ENCODE measurements around the gene SLC12A6.

SLC12A6 gene

GRCh38 chr15:34264076-34264475, 73.5 kb downstream of the SLC12A6 start:
- no peak overlapping the region for H3K4me3 ChIP-seq (ENCODE audit: low read depth, low read length)
- TF ChIP-seq CTCF (IDR thresholded peaks at IDR 0.05; ENCODE audit: borderline replicate concordance, insufficient read depth, low read depth, low read length) = no peak

GRCh38 chr15:34262362-34262761, 75.2 kb downstream of the SLC12A6 start:
- no peak for TF ChIP-seq CTCF (IDR thresholded peaks at IDR 0.05; ENCODE audit: borderline replicate concordance, insufficient read depth, low read depth, low read length)
- H3K4me3 ChIP-seq (ENCODE audit: low read depth, low read length) = no peak overlapping the region

- no peak overlapping the region for H3K4me3 ChIP-seq (ENCODE audit: low read depth, low read length)
- TF ChIP-seq CTCF (IDR thresholded peaks at IDR 0.05; ENCODE audit: borderline replicate concordance, insufficient read depth, low read depth, low read length) = no peak
Observed at GRCh38 chr15:34259566-34259965, 78.0 kb downstream of the SLC12A6 start.

- H3K4me3 ChIP-seq (ENCODE audit: low read depth, low read length) = no peak overlapping the region
- TF ChIP-seq CTCF (IDR thresholded peaks at IDR 0.05; ENCODE audit: borderline replicate concordance, insufficient read depth, low read depth, low read length) = no peak
Observed at GRCh38 chr15:34258151-34258550, 79.4 kb downstream of the SLC12A6 start.

GRCh38 chr15:34252545-34252944, 85.0 kb downstream of the SLC12A6 start:
- no peak overlapping the region for H3K4me3 ChIP-seq (ENCODE audit: low read depth, low read length)
- TF ChIP-seq CTCF (IDR thresholded peaks at IDR 0.05; ENCODE audit: borderline replicate concordance, insufficient read depth, low read depth, low read length) = no peak

- H3K4me3 ChIP-seq (ENCODE audit: low read depth, low read length) = no peak overlapping the region
- no peak for TF ChIP-seq CTCF (IDR thresholded peaks at IDR 0.05; ENCODE audit: borderline replicate concordance, insufficient read depth, low read depth, low read length)
Observed at GRCh38 chr15:34248190-34248589, 89.4 kb downstream of the SLC12A6 start.

GRCh38 chr15:34246276-34246976, 91.2 kb downstream of the SLC12A6 start:
- no peak overlapping the region for H3K4me3 ChIP-seq (ENCODE audit: low read depth, low read length)
- no peak for TF ChIP-seq CTCF (IDR thresholded peaks at IDR 0.05; ENCODE audit: borderline replicate concordance, insufficient read depth, low read depth, low read length)
